ENCODE results near the gene SLC43A2. TPM values are rescaled to one million over a fixed set of nuclear protein-coding genes. Genes with fewer than 3 reads are reported as not detected.
A peak's percentile ranks its signal among the peaks of the same experiment; 100 is the strongest.

Gene SLC43A2
- total and polyA plus RNA-seq, 10 of the 15 experiments (the other 5 are each of a cell fraction or from before 2014, with no cell fraction given), result 0.03 to 14.0 (median 5.3) TPM

DNA sequence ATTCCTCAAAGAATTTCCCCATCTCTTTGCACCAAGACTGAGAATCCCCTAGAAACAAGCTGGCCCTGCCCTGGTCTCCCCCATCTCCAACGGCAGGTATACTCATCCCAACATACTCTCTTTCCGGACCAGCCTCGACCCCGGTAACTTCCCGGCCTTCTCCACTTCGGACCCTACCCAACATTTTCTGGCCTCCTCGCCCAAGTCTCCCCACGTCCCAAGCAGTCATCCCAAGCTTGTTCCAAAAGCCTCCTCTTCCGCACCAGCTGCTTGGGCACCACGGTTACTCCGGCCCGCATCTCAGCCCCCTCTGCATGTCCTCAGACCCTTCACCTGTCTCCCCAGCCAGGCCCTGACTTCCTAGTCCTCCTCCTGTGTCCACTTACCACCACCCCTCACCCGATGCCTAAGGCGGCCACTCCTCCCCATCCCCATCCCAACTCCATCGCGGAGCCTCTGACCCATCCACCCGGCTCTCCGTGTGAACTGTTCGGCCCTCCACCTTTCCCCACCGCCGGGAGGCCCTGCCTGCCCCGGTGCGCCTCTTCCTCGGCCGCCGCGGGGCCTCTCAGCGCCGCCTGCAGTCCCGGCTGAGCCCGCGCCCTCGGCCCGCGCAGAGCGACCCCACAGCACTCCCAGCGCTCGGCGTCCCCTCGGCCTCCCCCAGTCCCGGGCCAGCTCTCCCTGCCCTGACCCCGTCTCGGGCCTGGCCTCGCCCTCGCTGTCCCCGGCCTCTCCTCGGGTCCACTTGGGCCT lies 67.0 kb downstream of the SLC43A2 start:
- TF ChIP-seq HDGF (IDR thresholded peaks at IDR 0.05) (peak; percentile 63; the same call in 1 of the 2 replicates), IKZF2 (IDR thresholded peaks at IDR 0.05) (no peak), BACH1 (IDR thresholded peaks at IDR 0.05; ENCODE audit: borderline replicate concordance) (peak; percentile 30; the same call in 1 of the 2 replicates), RAD21 (IDR thresholded peaks at IDR 0.05; ENCODE audit: insufficient read depth, low read depth, low read length) (0 out of 2 replicates have a peak, but pooled peaks have one; percentile 15), SUPT20H (IDR thresholded peaks at IDR 0.05; ENCODE audit: borderline replicate concordance, control insufficient read depth, low read depth, low read length) (no peak), POLR2A (IDR thresholded peaks at IDR 0.05; ENCODE audit: low read depth, low read length) (peak; percentile 62), ZNF24 (IDR thresholded peaks at IDR 0.05) (no peak), NR2F1 (conservative IDR thresholded peaks at IDR 0.05) (peak; percentile 13; the same call in 1 of the 2 replicates), CEBPB (IDR thresholded peaks at IDR 0.05; ENCODE audit: borderline replicate concordance in 1 of 2, low read depth in 2 of 2, low read length in 2 of 2) (no peak), GATAD2B (conservative IDR thresholded peaks at IDR 0.05; ENCODE audit: low read depth) (peak; percentile 37)
- TF ChIP-seq, protein P1, sequence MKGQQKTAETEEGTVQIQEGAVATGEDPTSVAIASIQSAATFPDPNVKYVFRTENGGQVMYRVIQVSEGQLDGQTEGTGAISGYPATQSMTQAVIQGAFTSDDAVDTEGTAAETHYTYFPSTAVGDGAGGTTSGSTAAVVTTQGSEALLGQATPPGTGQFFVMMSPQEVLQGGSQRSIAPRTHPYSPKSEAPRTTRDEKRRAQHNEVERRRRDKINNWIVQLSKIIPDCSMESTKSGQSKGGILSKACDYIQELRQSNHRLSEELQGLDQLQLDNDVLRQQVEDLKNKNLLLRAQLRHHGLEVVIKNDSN (IDR thresholded peaks at IDR 0.05; ENCODE audit: borderline replicate concordance, extremely low read length, insufficient read depth, low read depth, low read length), result no peak
- TF ChIP-seq, protein P2, sequence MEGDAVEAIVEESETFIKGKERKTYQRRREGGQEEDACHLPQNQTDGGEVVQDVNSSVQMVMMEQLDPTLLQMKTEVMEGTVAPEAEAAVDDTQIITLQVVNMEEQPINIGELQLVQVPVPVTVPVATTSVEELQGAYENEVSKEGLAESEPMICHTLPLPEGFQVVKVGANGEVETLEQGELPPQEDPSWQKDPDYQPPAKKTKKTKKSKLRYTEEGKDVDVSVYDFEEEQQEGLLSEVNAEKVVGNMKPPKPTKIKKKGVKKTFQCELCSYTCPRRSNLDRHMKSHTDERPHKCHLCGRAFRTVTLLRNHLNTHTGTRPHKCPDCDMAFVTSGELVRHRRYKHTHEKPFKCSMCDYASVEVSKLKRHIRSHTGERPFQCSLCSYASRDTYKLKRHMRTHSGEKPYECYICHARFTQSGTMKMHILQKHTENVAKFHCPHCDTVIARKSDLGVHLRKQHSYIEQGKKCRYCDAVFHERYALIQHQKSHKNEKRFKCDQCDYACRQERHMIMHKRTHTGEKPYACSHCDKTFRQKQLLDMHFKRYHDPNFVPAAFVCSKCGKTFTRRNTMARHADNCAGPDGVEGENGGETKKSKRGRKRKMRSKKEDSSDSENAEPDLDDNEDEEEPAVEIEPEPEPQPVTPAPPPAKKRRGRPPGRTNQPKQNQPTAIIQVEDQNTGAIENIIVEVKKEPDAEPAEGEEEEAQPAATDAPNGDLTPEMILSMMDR (IDR thresholded peaks at IDR 0.05 in 2 of 3, conservative IDR thresholded peaks at IDR 0.05 in 1 of 3; ENCODE audit: control insufficient read depth in 2 of 3, extremely low read depth in 1 of 3, insufficient read depth in 1 of 3, low read depth in 3 of 3, low read length in 3 of 3), result peak; percentile 30 to 41 (median 41); a peak in 4 of 6 replicates
- Histone ChIP-seq H3K27me3 (replicated peaks in 1 of 2; ENCODE audit: control insufficient read depth in 2 of 2, insufficient read depth in 2 of 2, low read length in 1 of 2) (no peaks in the 10 kb centered on the region), H3K9ac (ENCODE audit: control insufficient read depth, insufficient read depth, low read length) (peak overlapping the region; percentile 79), H3K4me2 (ENCODE audit: control insufficient read depth, insufficient read depth) (peak overlapping the region; percentile 96), H3K36me3 (ENCODE audit: control insufficient read depth in 2 of 2, insufficient read depth in 2 of 2, low read length in 1 of 2) (peaks cover 0 to 6% of the 10 kb centered on the region in 2 experiments; a peak in 2 of 4 replicates), H4K20me1 (ENCODE audit: control insufficient read depth, insufficient read depth) (peaks cover 6% of the 10 kb centered on the region; the same call in 1 of the 2 replicates), H3K4me3 (peak overlapping the region; percentile 86), H2AFZ (ENCODE audit: control insufficient read depth, low read depth, low read length) (no peak overlapping the region), H3K27ac (ENCODE audit: control insufficient read depth, insufficient read depth) (peak overlapping the region; percentile 37; the same call in 1 of the 2 replicates), H3K4me1 (ENCODE audit: control insufficient read depth, insufficient read depth, low read length) (peaks cover 26% of the 10 kb centered on the region), H3K9me3 (replicated peaks; ENCODE audit: control insufficient read depth, insufficient read depth, low read length) (no peaks in the 10 kb centered on the region), H3K79me2 (ENCODE audit: control insufficient read depth, insufficient read depth, low read length) (peaks cover 45% of the 10 kb centered on the region)
- intact Hi-C loops (cut with micrococcal nuclease; ENCODE audit: unreplicated experiment) (loop anchor here (5.0 kb wide), 1 partner anchor 156 kb away; no protein-coding TSS in a partner anchor), in situ Hi-C loops (cut with MboI) (no loop called here)
- no TSS peak for BruUV-seq (replicated peaks)
- WGBS (ENCODE audit: insufficient coverage, insufficient replicate concordance, low lambda C conversion rate, missing lambda C conversion rate), result 2% methylated on average over 47 of the region's 47 CpGs
- ChIA-PET SMC1A (ENCODE audit: uncharacterized antibody, unreplicated experiment) (interaction anchor here (1.1 to 1.8 kb wide), 2 partner anchors 46 to 69 kb away, joined by 4 to 7 read pairs; no protein-coding TSS in a partner anchor), POLR2A (interaction anchor here (0.8 to 1.3 kb wide), 3 partner anchors 45 to 185 kb away, joined by 3 to 5 read pairs (median 3); partner anchors contain the start of gene INPP5K), CTCF (interaction anchor here (0.6 to 1.6 kb wide), 7 partner anchors 12 to 196 kb away, joined by 3 to 8 read pairs (median 5); partner anchors contain the start of gene INPP5K), RAD21 (ENCODE audit: unreplicated experiment) (interaction anchor here (0.8 kb wide), 2 partner anchors 45 to 69 kb away, joined by 3 to 4 read pairs; partner anchors contain the start of gene INPP5K)
- ATAC-seq, result peak; percentile 63
- no peak for FAIRE-seq
- DNase-seq (ENCODE audit: low read depth, low spot score), result no peak

Data from GM12878 (cell line).